Measurements from ENCODE around the gene GPX3.

DNA sequence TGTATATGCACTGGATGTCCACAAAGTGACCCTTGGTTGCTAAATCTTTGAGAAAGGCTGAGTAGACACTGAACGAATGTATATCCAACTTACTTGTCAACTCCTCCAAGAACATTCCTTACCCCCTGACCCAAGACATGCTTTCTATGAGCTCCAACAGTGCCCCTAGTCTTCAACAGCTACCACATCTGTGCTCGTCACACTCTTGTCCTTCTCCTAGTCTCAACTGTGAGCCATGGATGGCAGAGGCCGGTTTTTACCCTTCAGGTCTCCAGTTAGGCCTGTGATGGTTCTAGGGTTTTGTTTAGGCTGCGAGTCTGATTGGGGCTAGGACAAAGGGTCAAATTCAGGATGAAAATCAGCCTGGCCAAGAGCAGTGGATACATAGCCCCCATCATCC, 19.0 kb upstream of the GPX3 start:
- no peak for TF ChIP-seq CTCF (IDR thresholded peaks at IDR 0.05)
- no peak for TF ChIP-seq POLR2AphosphoS5 (IDR thresholded peaks at IDR 0.05)
- no peak for TF ChIP-seq EP300 (IDR thresholded peaks at IDR 0.05)

All from gastroesophageal sphincter (tissue), 3 donors.